H1 (cell line): ENCODE measurements around the gene FMO3. TPM values are rescaled to one million over a fixed set of nuclear protein-coding genes. Genes with fewer than 3 reads are reported as not detected.

ENCODE experiments used
- CTCF ChIA-PET: fragments of 300-600 bp; sonication (Branson Sonifier 250); formaldehyde crosslinking; loops from one replicate; lab custom pipeline; 2021; ENCODE audit not compliant: partially characterized antibody; lab: Charles Lee
- POLR2A ChIA-PET: fragments of 300-600 bp; sonication (Branson Sonifier 250); formaldehyde crosslinking; loops from one replicate; lab custom pipeline; 2021; ENCODE audit warnings: inconsistent platforms; ENCODE audit not compliant: partially characterized antibody; lab: Charles Lee
- DNase-seq, 2 experiments: peaks; one replicate each; pipeline versions ENCODE4 v3.0.0 to v3.0.0-alpha.2; 2010 to 2022; ENCODE audit warnings: low spot score in 2 of 2, low read depth in 1 of 2, mixed read lengths in 1 of 2
- FAIRE-seq: peaks from 2 replicates; lab custom pipeline; 2011; peaks lifted over from hg19 to GRCh38; lab: Jason Lieb, UNC
- H2AFZ ChIP-seq: 2 replicates; pipeline ENCODE4 v1.8.1; 2012; ENCODE audit warnings: low read length, inconsistent platforms
- H2AK5ac ChIP-seq: 2 replicates; pipeline ENCODE4 v1.6.1; 2013; ENCODE audit warnings: low read depth, low read length
- H2BK120ac ChIP-seq: replicated peaks from 2 replicates; pipeline ENCODE3; 2013; ENCODE audit warnings: low read depth, low read length, inconsistent platforms
- H2BK12ac ChIP-seq: 2 replicates; pipeline ENCODE4 v1.6.1; 2013; ENCODE audit warnings: low read depth, low read length
- H2BK15ac ChIP-seq: 2 replicates; pipeline ENCODE4 v1.6.1; 2013; ENCODE audit warnings: low read length
- H2BK20ac ChIP-seq: 2 replicates; pipeline ENCODE4 v1.6.1; 2013; ENCODE audit warnings: low read length
- H2BK5ac ChIP-seq: 2 replicates; pipeline ENCODE4 v1.6.1; 2013; ENCODE audit warnings: low read depth, low read length
- H3K14ac ChIP-seq: 2 replicates; pipeline ENCODE4 v1.6.1; 2013; ENCODE audit warnings: inconsistent platforms; ENCODE audit not compliant: insufficient read length
- H3K18ac ChIP-seq: 2 replicates; pipeline ENCODE4 v1.6.1; 2013; ENCODE audit warnings: low read length; ENCODE audit errors: extremely low read depth
- H3K23ac ChIP-seq: 2 replicates; pipeline ENCODE4 v1.6.1; 2013; ENCODE audit warnings: inconsistent platforms; ENCODE audit not compliant: insufficient read length
- H3K23me2 ChIP-seq: 2 replicates; pipeline ENCODE4 v1.6.1; 2013; ENCODE audit warnings: low read depth, low read length
- H3K27ac ChIP-seq: 2 replicates; pipeline ENCODE4 v1.6.1; 2011; ENCODE audit warnings: low read depth, low read length, inconsistent platforms
- H3K27me3 ChIP-seq, 4 experiments: replicated peaks in 1 of 4; 1 replicate in 1 of 4; 2 replicates in 3 of 4; pipeline versions ENCODE4 v1.6.1 to v1.8.1; 2011 to 2013; ENCODE audit warnings: low read length in 3 of 4, mild to moderate bottlenecking in 3 of 4, inconsistent platforms in 2 of 4, mixed read lengths in 2 of 4, moderate library complexity in 1 of 4; ENCODE audit not compliant: control insufficient read depth in 3 of 4, insufficient read depth in 3 of 4; ENCODE audit errors: extremely low read depth in 1 of 4
- H3K36me3 ChIP-seq, 4 experiments: 2 replicates each; pipeline versions ENCODE4 v1.6.1 to v1.8.1; 2011 to 2013; ENCODE audit warnings: mild to moderate bottlenecking in 4 of 4, low read length in 3 of 4, moderate library complexity in 2 of 4, control low read depth in 1 of 4, inconsistent platforms in 1 of 4; ENCODE audit not compliant: insufficient read depth in 4 of 4, control insufficient read depth in 2 of 4
- H3K4ac ChIP-seq: replicated peaks from 2 replicates; pipeline ENCODE3; 2013; ENCODE audit warnings: low read length, low read depth, mixed read lengths, inconsistent platforms; ENCODE audit not compliant: insufficient read length
- H3K4me1 ChIP-seq, 4 experiments: replicated peaks in 1 of 4; 1 replicate in 1 of 4; 2 replicates in 3 of 4; pipeline versions ENCODE4 v1.6.1 to v1.8.1; 2011 to 2013; ENCODE audit warnings: low read length in 3 of 4, inconsistent platforms in 2 of 4, mixed read lengths in 1 of 4; ENCODE audit not compliant: insufficient read depth in 4 of 4, control insufficient read depth in 3 of 4
- H3K4me2 ChIP-seq, 2 experiments: 2 replicates each; pipeline versions ENCODE4 v1.6.1 to v1.8.1; 2011 to 2013; ENCODE audit warnings: low read depth in 2 of 2, low read length in 2 of 2, control low read depth in 1 of 2, inconsistent platforms in 1 of 2, mild to moderate bottlenecking in 1 of 2; ENCODE audit not compliant: insufficient read depth in 1 of 2
- H3K4me3 ChIP-seq, 4 experiments: fragments of 200-600, 300-600 bp in 1 of 4; sonication (generic), shearing (Covaris generic), sonication (Bioruptor Twin) in 1 of 4; 2 replicates each; pipeline versions ENCODE4 v1.5.1 to v1.8.1; 2011 to 2016; ENCODE audit warnings: low read length in 4 of 4, low read depth in 3 of 4, control low read depth in 2 of 4, inconsistent platforms in 2 of 4, mild to moderate bottlenecking in 2 of 4, mixed read lengths in 1 of 4, moderate library complexity in 1 of 4; ENCODE audit not compliant: insufficient read depth in 2 of 4; ENCODE audit errors: extremely low read depth in 1 of 4
- H3K56ac ChIP-seq: replicated peaks from 2 replicates; pipeline ENCODE3; 2013; ENCODE audit warnings: low read depth, mild to moderate bottlenecking, mixed read lengths, low read length, inconsistent platforms; ENCODE audit not compliant: insufficient read length
- H3K79me1 ChIP-seq: 2 replicates; pipeline ENCODE4 v1.6.1; 2013; ENCODE audit warnings: low read depth, low read length, control low read depth
- H3K79me2 ChIP-seq, 2 experiments: 2 replicates each; pipeline versions ENCODE4 v1.6.1 to v1.8.1; 2012 to 2013; ENCODE audit warnings: low read length in 2 of 2, mild to moderate bottlenecking in 2 of 2, inconsistent platforms in 1 of 2; ENCODE audit not compliant: insufficient read depth in 2 of 2, control insufficient read depth in 1 of 2
- H3K9ac ChIP-seq, 4 experiments: replicated peaks in 1 of 4; 1 replicate in 1 of 4; 2 replicates in 3 of 4; pipeline versions ENCODE4 v1.6.1 to v1.8.1; 2011 to 2013; ENCODE audit warnings: low read depth in 3 of 4, low read length in 3 of 4, control low read depth in 2 of 4, mild to moderate bottlenecking in 2 of 4, moderate library complexity in 2 of 4, inconsistent platforms in 1 of 4; ENCODE audit errors: extremely low read depth in 1 of 4
- H3K9me3 ChIP-seq, 2 experiments: 2 replicates each; pipeline versions ENCODE4 v1.6.1 to v1.8.1; 2012 to 2013; ENCODE audit warnings: mild to moderate bottlenecking in 2 of 2, moderate library complexity in 2 of 2, control low read depth in 1 of 2, inconsistent platforms in 1 of 2, low read depth in 1 of 2, low read length in 1 of 2, mixed read lengths in 1 of 2; ENCODE audit not compliant: insufficient read depth in 2 of 2
- H4K20me1 ChIP-seq, 2 experiments: replicated peaks in 1 of 2; 2 replicates each; pipeline versions ENCODE3 to v1.8.1; 2011 to 2013; ENCODE audit warnings: inconsistent platforms in 2 of 2, low read length in 2 of 2, mild to moderate bottlenecking in 1 of 2; ENCODE audit not compliant: insufficient read depth in 2 of 2, control insufficient read depth in 1 of 2
- H4K5ac ChIP-seq: 2 replicates; pipeline ENCODE4 v1.6.1; 2013; ENCODE audit warnings: low read length, low read depth, mixed read lengths, inconsistent platforms; ENCODE audit not compliant: insufficient read length
- H4K8ac ChIP-seq: 2 replicates; pipeline ENCODE4 v1.8.0; 2013; ENCODE audit warnings: mild to moderate bottlenecking, moderate library complexity, low read length, inconsistent platforms; ENCODE audit not compliant: insufficient read depth; ENCODE audit errors: extremely low read depth
- H4K91ac ChIP-seq: replicated peaks from 2 replicates; pipeline ENCODE3; 2013; ENCODE audit warnings: low read length, mixed read lengths, inconsistent platforms; ENCODE audit not compliant: insufficient read length
- EGR1 ChIP-seq: IDR thresholded peaks from 2 replicates; pipeline ENCODE4 v1.6.1; 2011; ENCODE audit warnings: low read depth, low read length, borderline replicate concordance
- HDAC2 ChIP-seq, 2 experiments: fragments of 300-600 bp in 1 of 2; sonication (generic) in 1 of 2; IDR thresholded peaks; 2 replicates each; pipeline ENCODE4 v1.6.1; 2011 to 2012; ENCODE audit warnings: low read depth in 2 of 2, low read length in 2 of 2, mild to moderate bottlenecking in 2 of 2, moderate library complexity in 2 of 2, borderline replicate concordance in 1 of 2, inconsistent platforms in 1 of 2
- MAFK ChIP-seq: IDR thresholded peaks from 2 replicates; pipeline ENCODE4 v1.6.1; 2012; ENCODE audit warnings: low read depth, mild to moderate bottlenecking, improper control_type of control experiment, low read length
- TAF7 ChIP-seq: optimal IDR thresholded peaks from 2 replicates; pipeline ENCODE3; 2011; ENCODE audit warnings: low read depth, mild to moderate bottlenecking, inconsistent platforms, low read length, moderate library complexity, borderline replicate concordance
- polyA plus RNA-seq, 7 experiments: library from polyadenylated mRNA; depleted of rRNA in 3 of 7; stranded (reverse) in 5 of 7; unstranded in 2 of 7; fragments of >200 nt in 5 of 7; fragments of 200-250 nt in 2 of 7; gene quantifications; 1 replicate in 5 of 7; 2 replicates in 1 of 7; 4 replicates in 1 of 7; pipeline versions ENCODE4 v1.2.1 to v1.2.3, GENCODE V29; 2011 to 2013; ENCODE audit warnings: missing spikeins in 2 of 7, mixed read lengths in 2 of 7
- total RNA-seq: library from RNA; stranded (reverse); fragmentation: NEBNext Ultra II Directional; extraction: Animal tissue kit (Norgen Biotek cat#: 25700); gene quantifications from 2 replicates; pipeline ENCODE4 v1.2.1, GENCODE V29; 2021

FMO3 gene
- total and polyA plus RNA-seq, 2 of the 8 experiments (the other 6 are each of a cell fraction or from before 2014, with no cell fraction given): not detected

DNA sequence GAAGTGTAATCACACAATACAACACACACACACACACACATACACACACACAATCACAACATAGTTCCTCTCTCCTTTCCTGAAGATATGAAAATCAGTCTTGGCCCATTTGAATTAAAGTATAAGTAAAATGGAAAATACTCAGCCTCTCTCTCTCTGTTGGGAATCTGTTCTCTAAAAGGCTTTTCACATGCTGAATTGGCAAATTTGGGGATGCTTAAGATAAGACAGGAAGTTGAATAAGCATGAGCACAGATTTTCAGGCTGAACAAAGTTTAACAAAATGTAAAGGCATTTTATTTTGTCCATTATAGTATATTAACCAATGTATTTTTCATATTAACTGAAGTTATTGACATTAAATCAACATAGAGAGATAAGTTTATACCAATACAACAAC is 70.7 kb downstream of the FMO3 start:
- Histone ChIP-seq H2AFZ (no peak overlapping the region), H3K36me3 (no peaks in the 10 kb centered on the region), H2BK20ac (no peak overlapping the region), H3K9me3 (peaks cover 4 to 5% of the 10 kb centered on the region in 2 experiments; a peak in 1 of 4 replicates), H3K23me2 (no peaks in the 10 kb centered on the region), H4K20me1 (no peaks in the 10 kb centered on the region), H3K4ac (no peak overlapping the region), H3K27me3 (no peaks in the 10 kb centered on the region), H3K18ac (no peak overlapping the region), H3K23ac (no peak overlapping the region), H2BK15ac (no peak overlapping the region), H4K91ac (no peak overlapping the region), H3K14ac (no peak overlapping the region), H4K5ac (no peak overlapping the region), H4K8ac (no peak overlapping the region), H2BK120ac (no peak overlapping the region), H3K4me2 (no peak overlapping the region), H3K56ac (no peak overlapping the region), H3K79me1 (no peaks in the 10 kb centered on the region), H3K4me3 (no peak overlapping the region), H2BK12ac (no peak overlapping the region), H3K79me2 (no peaks in the 10 kb centered on the region), H3K27ac (no peak overlapping the region), H3K9ac (no peak overlapping the region), H3K4me1 (peaks cover 0 to 2% (median 0%) of the 10 kb centered on the region in 4 experiments; a peak in 1 of 7 replicates), H2AK5ac (no peak overlapping the region), H2BK5ac (no peak overlapping the region)
- POLR2A ChIA-PET: no interaction called here
- DNase-seq: no peak
- TF ChIP-seq MAFK (peak; percentile 31; the same call in 1 of the 2 replicates), EGR1 (no peak), TAF7 (no peak), HDAC2 (IDR thresholded peaks at IDR 0.05; ENCODE audit: borderline replicate concordance in 1 of 2, low read depth in 2 of 2, low read length in 2 of 2) (no peak)
- FAIRE-seq: no peak
- CTCF ChIA-PET: interaction anchor here (1.0 kb wide), 1 partner anchor 19 kb away, joined by 3 read pairs; no protein-coding TSS in a partner anchor
